NCI-H526 (cell line): ENCODE measurements around the gene MIX23.
"Not testable (repeated sequence)": the region's sequence is repeated elsewhere in the genome, so short reads cannot be mapped to it uniquely, and the experiment has no call there.

Source experiments
- DNase-seq, 2 experiments: peaks; one replicate each; lab custom pipeline; 2025; lab: John Stamatoyannopoulos, UW

The MIX23 gene

GRCh38 chr3:122392868-122393844, 10.1 kb upstream of the MIX23 start:
- DNase-seq, result peak; percentile 18 to 63

GRCh38 chr3:122391681-122392446, 8.8 kb upstream of the MIX23 start:
- no peak for DNase-seq

GRCh38 chr3:122390665-122391064, 7.6 kb upstream of the MIX23 start:
- DNase-seq, result no peak

- DNase-seq, result no peak
These were observed 6.9 kb upstream of the MIX23 start for GRCh38 chr3:122389892-122390291.

DNA sequence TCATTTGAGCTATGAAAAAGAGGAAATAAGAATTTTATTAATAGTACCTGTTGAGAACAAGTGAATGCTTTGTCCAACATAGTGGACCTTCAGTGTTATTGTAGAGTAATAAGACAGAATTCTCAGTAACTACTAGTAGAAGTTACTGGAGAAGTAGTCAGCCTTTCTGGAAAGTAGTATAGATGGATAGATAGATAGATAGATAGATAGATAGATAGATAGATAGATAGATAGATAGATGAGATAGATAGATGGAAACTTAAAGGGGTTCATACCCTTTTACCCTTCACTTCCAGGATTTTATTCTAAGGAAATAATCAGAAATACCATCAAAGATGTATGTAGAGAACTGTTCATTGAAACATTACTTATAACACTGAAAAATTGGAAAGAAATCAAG, 6.2 kb upstream of the MIX23 start:
- DNase-seq, result no peak

DNA sequence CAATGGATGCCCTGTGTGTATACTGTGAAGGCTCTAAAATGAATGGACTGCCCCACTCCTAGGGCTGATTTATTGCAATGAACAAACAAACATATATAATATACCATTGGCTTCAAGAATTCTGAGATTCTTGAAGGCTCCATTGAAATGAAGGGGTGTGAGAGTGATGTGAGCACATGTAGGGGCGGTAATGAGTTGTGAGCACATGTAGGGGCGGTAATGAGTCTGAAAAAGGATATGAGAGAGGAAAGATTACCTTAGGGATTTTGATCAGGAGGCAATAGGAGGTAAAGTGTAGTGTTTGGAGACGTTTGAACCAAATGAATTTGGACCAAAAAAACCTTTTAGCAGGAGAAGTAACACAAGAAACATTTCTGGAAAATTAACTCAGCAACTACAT, 4.7 kb upstream of the MIX23 start:
- no peak for DNase-seq

DNA sequence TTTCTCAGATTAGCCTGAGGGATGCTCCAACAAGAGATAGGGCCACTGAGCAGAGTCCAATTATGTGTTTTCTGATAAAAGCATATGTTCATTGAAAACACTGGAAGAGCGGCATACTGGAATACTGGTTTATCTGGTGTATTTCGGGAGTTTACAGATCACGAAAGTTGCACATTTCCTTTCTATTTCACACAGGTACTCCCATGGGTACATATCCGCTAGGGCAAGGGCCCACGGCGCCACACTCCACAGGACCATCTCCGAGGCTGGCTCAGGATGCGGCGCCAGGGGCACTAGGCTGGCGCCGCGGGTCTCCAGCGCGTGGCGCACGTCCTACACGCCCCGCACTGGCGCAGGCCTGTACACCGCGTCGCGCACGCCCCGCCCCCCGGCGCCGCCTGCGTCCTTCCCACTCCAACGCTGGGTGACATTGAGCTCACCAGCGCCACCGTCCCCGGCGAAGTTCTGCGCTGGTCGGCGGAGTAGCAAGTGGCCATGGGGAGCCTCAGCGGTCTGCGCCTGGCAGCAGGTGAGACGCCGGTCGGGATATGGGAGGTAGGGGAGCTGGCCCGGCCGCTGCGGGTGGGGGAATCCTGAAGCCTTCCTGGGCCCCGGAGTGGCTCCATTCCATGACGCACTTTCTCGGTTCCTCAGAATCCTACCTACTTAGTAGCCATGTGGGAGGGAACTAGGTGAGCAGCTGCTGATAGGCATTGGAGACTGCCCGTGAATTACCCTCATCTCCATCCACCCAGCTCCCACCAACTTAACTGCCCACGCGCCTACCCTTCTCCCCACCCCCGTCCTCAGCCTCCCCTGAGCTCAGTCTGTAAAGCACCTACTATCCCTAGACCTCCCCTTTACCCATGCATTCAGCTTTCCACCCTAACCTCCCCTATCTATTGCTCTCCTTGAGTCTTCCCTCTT, 1.0 kb upstream of the MIX23 start, which contains the start of gene FAM162A:
FAM162A (plus strand) TSS at position 412 of the 927 bp plus-strand sequence; CDS start at position 496, 84 bp downstream.
- DNase-seq, result peak; percentile 91 to 99

DNA sequence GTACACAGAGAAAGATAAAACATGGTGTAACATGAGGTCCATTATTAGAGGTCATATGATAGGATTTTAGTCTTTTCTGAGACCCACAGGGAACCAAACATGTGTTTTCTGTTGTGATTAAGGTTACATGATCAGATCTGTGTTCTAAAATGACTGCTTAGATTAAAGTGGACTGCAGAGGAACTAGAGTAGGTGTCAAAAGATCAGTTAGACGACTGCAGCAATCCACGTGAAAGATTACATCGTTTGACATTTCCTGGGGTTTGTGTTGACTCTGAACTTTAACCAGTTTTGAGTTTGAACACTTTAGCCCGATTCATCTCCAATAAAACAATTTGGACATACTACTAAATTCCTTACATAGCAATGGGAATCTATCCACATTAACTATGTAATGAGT, 5.1 kb downstream of the MIX23 start:
- DNase-seq, result no peak

- no peak for DNase-seq
These were observed 9.0 kb downstream of the MIX23 start for GRCh38 chr3:122374034-122374433.

GRCh38 chr3:122366379-122366749, 16.7 kb downstream of the MIX23 start:
- DNase-seq, result no peak

GRCh38 chr3:122365582-122366378, 17.3 kb downstream of the MIX23 start:
- DNase-seq, result not testable (repeated sequence)

DNA sequence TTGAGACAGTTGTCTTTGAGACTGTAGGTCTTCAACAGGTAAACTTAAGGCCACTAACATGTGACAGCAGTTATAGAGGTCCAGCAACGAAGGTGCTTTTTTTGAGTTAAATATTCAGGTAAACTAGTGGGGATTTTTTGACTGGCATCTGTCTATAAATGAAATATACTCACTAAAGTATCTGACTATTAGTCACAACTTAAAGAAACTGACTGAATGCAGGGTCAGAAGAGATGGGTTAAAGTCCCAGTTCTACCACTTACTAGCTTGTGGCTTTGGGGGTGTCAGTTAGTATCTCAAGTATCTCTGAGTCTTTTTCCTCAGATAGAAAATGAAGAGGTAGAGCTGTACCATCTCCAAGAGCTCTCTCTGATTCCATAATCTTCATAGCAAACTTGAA, 18.0 kb downstream of the MIX23 start:
- DNase-seq, result no peak

GRCh38 chr3:122364490-122364889, 18.5 kb downstream of the MIX23 start:
- no peak for DNase-seq

DNA sequence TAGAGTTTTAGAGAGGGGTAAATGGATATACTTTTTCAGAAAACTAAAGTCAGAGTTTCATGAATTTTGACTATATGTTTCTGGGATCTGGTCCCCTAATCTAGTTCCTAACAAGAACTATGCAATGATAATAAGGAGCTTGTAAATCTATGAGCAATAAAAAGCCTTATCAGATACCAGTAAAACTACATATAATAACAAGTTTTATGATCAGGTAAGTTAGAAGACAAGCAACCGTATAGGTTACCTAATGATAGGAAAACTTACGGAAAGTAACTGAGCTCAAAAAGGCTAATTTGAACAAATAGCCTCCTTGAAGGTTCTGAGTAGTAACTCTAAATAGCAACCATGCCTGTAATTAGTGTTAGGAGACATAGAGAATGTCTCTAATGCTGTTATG, 21.0 kb downstream of the MIX23 start:
- no peak for DNase-seq

GRCh38 chr3:122358703-122359032, 24.4 kb downstream of the MIX23 start:
- DNase-seq, result no peak

DNA sequence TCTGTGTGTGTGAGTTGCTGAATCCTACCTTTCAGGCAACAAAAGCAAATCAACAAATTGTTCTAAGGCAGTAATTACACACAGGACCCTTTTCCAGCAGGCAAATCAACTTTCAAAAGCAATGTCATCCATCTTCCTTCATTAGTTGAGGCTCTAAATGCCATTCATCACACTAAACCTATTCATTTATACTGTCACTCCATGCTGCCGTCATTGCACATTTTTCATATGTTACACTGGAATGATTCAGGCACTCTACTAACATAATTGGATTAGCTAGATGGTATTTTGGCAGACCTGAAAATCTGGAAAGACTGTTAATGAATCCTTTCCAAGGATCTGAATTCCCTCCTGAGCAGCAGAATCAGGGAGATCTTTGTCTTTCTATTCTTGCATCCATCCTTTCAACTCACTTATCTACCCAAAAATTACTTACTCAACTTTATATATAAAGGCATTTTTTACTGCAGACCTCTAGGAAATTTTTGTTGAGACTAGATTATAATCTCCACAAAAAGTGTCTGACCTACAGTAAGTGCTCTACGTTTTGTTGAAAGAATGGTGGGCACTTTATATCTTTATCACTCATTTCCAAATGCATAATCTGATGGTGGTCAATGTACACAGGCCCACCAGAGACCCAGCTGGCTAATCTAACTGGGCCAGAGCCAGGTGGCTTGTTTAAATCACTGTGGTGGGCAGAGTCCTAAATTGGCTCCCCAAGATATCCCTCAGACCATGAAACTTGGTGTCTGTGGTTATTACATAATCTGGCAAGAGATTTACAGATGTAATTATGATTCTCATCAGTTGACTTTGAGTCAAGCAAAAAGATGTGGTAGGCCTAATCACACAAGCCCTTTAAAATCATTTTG, 25.0 kb downstream of the MIX23 start:
- DNase-seq, result no peak

DNA sequence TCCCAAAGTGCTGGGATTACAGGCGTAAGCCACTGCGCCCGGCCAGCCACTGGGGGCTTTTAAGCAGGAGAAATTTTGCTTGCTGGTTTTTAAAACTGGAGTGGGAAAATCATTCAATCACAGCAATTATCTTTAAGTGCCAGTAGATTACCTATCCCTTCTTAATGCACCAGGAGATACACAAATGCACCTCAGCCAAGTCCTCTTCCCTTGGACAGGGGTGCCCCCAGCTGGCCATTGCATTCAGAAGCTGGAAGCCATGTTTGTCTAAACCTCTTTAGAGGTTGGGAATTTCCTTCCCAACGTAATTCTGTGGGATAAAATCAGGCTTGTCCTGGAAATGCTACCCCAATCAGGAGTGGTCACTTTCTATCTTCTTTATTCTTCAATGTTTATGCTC, 26.6 kb downstream of the MIX23 start:
- DNase-seq, result peak; percentile 14 to 34

- no peak for DNase-seq
These were observed 27.4 kb downstream of the MIX23 start for GRCh38 chr3:122355612-122356011.

DNA sequence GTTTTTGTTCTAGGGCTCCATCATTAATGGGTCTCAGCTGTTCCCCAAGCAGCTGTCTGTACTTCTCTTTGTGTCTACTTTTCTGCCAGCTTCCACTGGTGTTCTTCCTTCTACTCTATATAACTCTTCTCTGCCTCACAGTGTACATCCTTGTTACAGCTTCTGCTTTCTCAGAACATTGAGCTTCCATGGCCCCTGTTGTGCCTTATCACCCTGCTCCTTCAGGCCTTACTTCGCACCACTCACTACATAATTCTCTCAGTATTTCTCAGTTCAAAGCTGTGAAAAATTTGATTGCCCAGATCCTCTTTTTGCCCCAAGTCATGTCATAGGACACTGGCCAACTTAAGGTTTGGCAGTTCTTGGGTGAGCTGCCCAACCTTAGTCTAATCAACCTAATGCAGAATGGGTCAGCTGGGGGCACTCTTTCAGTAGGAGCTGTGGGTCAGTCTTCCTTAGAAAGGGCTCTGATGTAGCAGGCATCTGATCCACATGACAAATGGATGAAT, 29.1 kb downstream of the MIX23 start:
- no peak for DNase-seq

DNA sequence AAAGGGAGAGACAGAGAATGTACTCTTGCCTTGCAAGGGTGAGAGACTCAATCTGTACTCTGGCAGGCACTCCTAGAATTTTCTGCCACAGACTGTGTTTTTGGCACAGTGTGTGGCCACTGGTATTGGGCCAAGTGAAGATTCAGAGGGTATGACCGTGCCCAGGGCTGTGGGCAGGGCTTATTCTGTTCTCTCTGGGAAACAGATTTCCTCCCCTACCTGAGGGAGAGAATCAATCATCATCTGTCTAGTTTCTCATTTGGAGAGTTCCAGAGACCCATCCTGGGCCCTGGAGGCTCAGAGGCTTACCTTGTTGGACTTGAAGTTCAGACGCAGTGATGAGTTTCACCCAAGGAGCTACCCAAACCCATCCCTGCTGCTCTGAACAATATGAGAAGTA, 29.8 kb downstream of the MIX23 start:
- DNase-seq, result no peak
